NCI-H1105 (cell line): Measurements from ENCODE around the gene MAML2.
A peak's percentile ranks its signal among the peaks of the same experiment; 100 is the strongest.

ENCODE experiments used
- DNase-seq: peaks from one replicate; lab custom pipeline; 2025; lab: John Stamatoyannopoulos, UW

Gene MAML2

GRCh38 chr11:96125400-96125799 lies 217.6 kb downstream of the MAML2 start:
- no peak for DNase-seq

- no peak for DNase-seq
These were observed 218.8 kb downstream of the MAML2 start for GRCh38 chr11:96124155-96124554.

- DNase-seq, result no peak
These were observed 219.7 kb downstream of the MAML2 start for GRCh38 chr11:96123301-96123700.

- DNase-seq, result peak; percentile 84
These were observed 220.4 kb downstream of the MAML2 start for GRCh38 chr11:96122601-96123074.

GRCh38 chr11:96119211-96119610 lies 223.8 kb downstream of the MAML2 start:
- no peak for DNase-seq

GRCh38 chr11:96116376-96116775 lies 226.6 kb downstream of the MAML2 start:
- DNase-seq, result no peak

GRCh38 chr11:96114178-96115064 lies 228.6 kb downstream of the MAML2 start:
- DNase-seq, result peak; percentile 68

GRCh38 chr11:96113193-96113681 lies 229.8 kb downstream of the MAML2 start:
- DNase-seq, result no peak

- no peak for DNase-seq
These were observed 230.5 kb downstream of the MAML2 start for GRCh38 chr11:96112192-96113128.

- no peak for DNase-seq
These were observed 231.7 kb downstream of the MAML2 start for GRCh38 chr11:96111308-96111707.

GRCh38 chr11:96110302-96110701 lies 232.7 kb downstream of the MAML2 start:
- no peak for DNase-seq

- no peak for DNase-seq
These were observed 233.5 kb downstream of the MAML2 start for GRCh38 chr11:96109331-96110030.

GRCh38 chr11:96107143-96107824 lies 235.7 kb downstream of the MAML2 start:
- no peak for DNase-seq

- DNase-seq, result no peak
These were observed 236.3 kb downstream of the MAML2 start for GRCh38 chr11:96106645-96107044.

GRCh38 chr11:96105944-96106343 lies 237.1 kb downstream of the MAML2 start:
- DNase-seq, result no peak

GRCh38 chr11:96105197-96105895 lies 237.6 kb downstream of the MAML2 start:
- no peak for DNase-seq

- no peak for DNase-seq
These were observed 238.5 kb downstream of the MAML2 start for GRCh38 chr11:96104496-96104895.

- no peak for DNase-seq
These were observed 239.3 kb downstream of the MAML2 start for GRCh38 chr11:96103721-96104120.

GRCh38 chr11:96103102-96103501 lies 239.9 kb downstream of the MAML2 start:
- no peak for DNase-seq

GRCh38 chr11:96102664-96103078 lies 240.3 kb downstream of the MAML2 start:
- DNase-seq, result no peak

- no peak for DNase-seq
These were observed 241.8 kb downstream of the MAML2 start for GRCh38 chr11:96101146-96101545.
